GM19238 (cell line): ENCODE measurements around the gene SHISAL1.
"Not testable (repeated sequence)": the region's sequence is repeated elsewhere in the genome, so short reads cannot be mapped to it uniquely, and the experiment has no call there.

Experiments used
- DNase-seq: peaks from one replicate; pipeline ENCODE4 v3.0.0; 2011; ENCODE audit warnings: low spot score; ENCODE audit not compliant: insufficient read length

SHISAL1 gene

GRCh38 chr22:44261164-44261860 is 51.4 kb downstream of the SHISAL1 start:
- no peak for DNase-seq

GRCh38 chr22:44260216-44261035 is 52.3 kb downstream of the SHISAL1 start:
- DNase-seq, result no peak

- DNase-seq, result no peak
Measured at GRCh38 chr22:44259366-44260215, 53.2 kb downstream of the SHISAL1 start.

- DNase-seq, result no peak
Measured at GRCh38 chr22:44256556-44257485, 55.9 kb downstream of the SHISAL1 start.

- no peak for DNase-seq
Measured at GRCh38 chr22:44256085-44256484, 56.7 kb downstream of the SHISAL1 start.

GRCh38 chr22:44254811-44255210 is 57.9 kb downstream of the SHISAL1 start:
- DNase-seq, result no peak

GRCh38 chr22:44249376-44250147 is 63.2 kb downstream of the SHISAL1 start:
- no peak for DNase-seq

- no peak for DNase-seq
Measured at GRCh38 chr22:44248926-44249325, 63.8 kb downstream of the SHISAL1 start.

- DNase-seq, result no peak
Measured at GRCh38 chr22:44247923-44248892, 64.5 kb downstream of the SHISAL1 start.

GRCh38 chr22:44247346-44247745 is 65.4 kb downstream of the SHISAL1 start:
- DNase-seq, result no peak

GRCh38 chr22:44246615-44247326 is 66.0 kb downstream of the SHISAL1 start:
- no peak for DNase-seq

GRCh38 chr22:44245867-44246266 is 66.9 kb downstream of the SHISAL1 start:
- no peak for DNase-seq

GRCh38 chr22:44245438-44245837 is 67.3 kb downstream of the SHISAL1 start:
- no peak for DNase-seq

- no peak for DNase-seq
Measured at GRCh38 chr22:44244265-44244822, 68.4 kb downstream of the SHISAL1 start.

- no peak for DNase-seq
Measured at GRCh38 chr22:44243761-44244160, 69.0 kb downstream of the SHISAL1 start.

- DNase-seq, result no peak
Measured at GRCh38 chr22:44242946-44243724, 69.6 kb downstream of the SHISAL1 start.

GRCh38 chr22:44241121-44241520 is 71.6 kb downstream of the SHISAL1 start:
- not testable (repeated sequence) for DNase-seq
